HUES48 (cell line): ENCODE results near the gene PDCD6IP.
"Not testable (repeated sequence)": the region's sequence is repeated elsewhere in the genome, so short reads cannot be mapped to it uniquely, and the experiment has no call there.

ENCODE experiments used
- H3K27ac ChIP-seq: one replicate; pipeline ENCODE4 v1.7.0; 2013; ENCODE audit warnings: low read depth, low read length, inconsistent platforms
- H3K27me3 ChIP-seq: 2 replicates; pipeline ENCODE4 v1.6.1; 2013; ENCODE audit warnings: mild to moderate bottlenecking, low read length; ENCODE audit not compliant: control insufficient read depth, insufficient read depth
- H3K36me3 ChIP-seq: 2 replicates; pipeline ENCODE4 v1.6.1; 2013; ENCODE audit warnings: low read length; ENCODE audit not compliant: control insufficient read depth, insufficient read depth
- H3K4me1 ChIP-seq: 2 replicates; pipeline ENCODE4 v1.6.1; 2013; ENCODE audit warnings: mild to moderate bottlenecking, low read length; ENCODE audit not compliant: control insufficient read depth, insufficient read depth
- H3K4me3 ChIP-seq: 2 replicates; pipeline ENCODE4 v1.5.1; 2013; ENCODE audit warnings: mild to moderate bottlenecking, low read depth, low read length
- H3K9ac ChIP-seq: 2 replicates; pipeline ENCODE4 v1.6.1; 2013; ENCODE audit warnings: mild to moderate bottlenecking, low read depth, low read length, moderate library complexity
- H3K9me3 ChIP-seq: 2 replicates; pipeline ENCODE4 v1.6.1; 2013; ENCODE audit warnings: low read length; ENCODE audit not compliant: control insufficient read depth, insufficient read depth

PDCD6IP gene

GRCh38 chr3:33826206-33826605, 27.8 kb downstream of the PDCD6IP start:
- H3K36me3 ChIP-seq: peaks cover 46% of the 10 kb centered on the region
- H3K27me3 ChIP-seq: no peaks in the 10 kb centered on the region
- no peak overlapping the region for H3K4me3 ChIP-seq
- peaks cover 14% of the 10 kb centered on the region; the same call in 1 of the 2 replicates for H3K4me1 ChIP-seq
- H3K9me3 ChIP-seq: no peaks in the 10 kb centered on the region
- H3K9ac ChIP-seq: no peak overlapping the region
- no peak overlapping the region for H3K27ac ChIP-seq

- H3K9ac ChIP-seq: no peak overlapping the region
- no peak overlapping the region for H3K4me3 ChIP-seq
- no peaks in the 10 kb centered on the region for H3K9me3 ChIP-seq
- H3K4me1 ChIP-seq: peaks cover 14% of the 10 kb centered on the region; the same call in 1 of the 2 replicates
- no peaks in the 10 kb centered on the region for H3K27me3 ChIP-seq
- H3K36me3 ChIP-seq: peaks cover 46% of the 10 kb centered on the region
- H3K27ac ChIP-seq: no peak overlapping the region
Measured at GRCh38 chr3:33826688-33827087, 28.3 kb downstream of the PDCD6IP start.

GRCh38 chr3:33829720-33830119, 31.3 kb downstream of the PDCD6IP start:
- H3K27me3 ChIP-seq: no peaks in the 10 kb centered on the region
- H3K9ac ChIP-seq: no peak overlapping the region
- no peak overlapping the region for H3K4me3 ChIP-seq
- no peaks in the 10 kb centered on the region for H3K9me3 ChIP-seq
- H3K36me3 ChIP-seq: peaks cover 33% of the 10 kb centered on the region
- H3K4me1 ChIP-seq: peaks cover 29% of the 10 kb centered on the region
- H3K27ac ChIP-seq: no peak overlapping the region

DNA sequence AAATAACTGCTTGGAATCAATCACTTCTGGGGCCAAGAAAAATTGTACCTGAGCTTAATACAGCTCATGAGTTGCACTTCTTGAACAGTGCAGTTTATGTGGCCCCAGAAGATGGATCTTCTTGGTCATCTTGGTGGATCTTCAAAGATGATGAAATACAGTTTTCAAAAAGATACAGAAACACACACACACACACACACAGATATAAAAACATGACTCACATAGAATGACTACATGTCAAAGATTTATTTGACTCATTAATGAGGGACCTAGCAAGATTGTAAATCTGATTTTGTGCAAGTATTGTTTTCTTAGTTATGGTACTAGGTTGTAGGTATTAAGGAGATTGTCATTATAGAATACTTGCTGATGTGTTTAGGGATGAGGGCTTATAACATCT, 32.6 kb downstream of the PDCD6IP start:
- no peak overlapping the region for H3K4me3 ChIP-seq
- no peaks in the 10 kb centered on the region for H3K9me3 ChIP-seq
- peaks cover 33% of the 10 kb centered on the region for H3K36me3 ChIP-seq
- H3K4me1 ChIP-seq: peaks cover 20% of the 10 kb centered on the region
- H3K27me3 ChIP-seq: no peaks in the 10 kb centered on the region
- no peak overlapping the region for H3K9ac ChIP-seq
- H3K27ac ChIP-seq: no peak overlapping the region

GRCh38 chr3:33833408-33834095, 35.1 kb downstream of the PDCD6IP start:
- Histone ChIP-seq H3K4me3 (no peak overlapping the region), H3K27me3 (no peaks in the 10 kb centered on the region), H3K36me3 (peaks cover 31% of the 10 kb centered on the region), H3K9me3 (no peaks in the 10 kb centered on the region), H3K4me1 (peaks cover 17% of the 10 kb centered on the region), H3K9ac (no peak overlapping the region), H3K27ac (no peak overlapping the region)

DNA sequence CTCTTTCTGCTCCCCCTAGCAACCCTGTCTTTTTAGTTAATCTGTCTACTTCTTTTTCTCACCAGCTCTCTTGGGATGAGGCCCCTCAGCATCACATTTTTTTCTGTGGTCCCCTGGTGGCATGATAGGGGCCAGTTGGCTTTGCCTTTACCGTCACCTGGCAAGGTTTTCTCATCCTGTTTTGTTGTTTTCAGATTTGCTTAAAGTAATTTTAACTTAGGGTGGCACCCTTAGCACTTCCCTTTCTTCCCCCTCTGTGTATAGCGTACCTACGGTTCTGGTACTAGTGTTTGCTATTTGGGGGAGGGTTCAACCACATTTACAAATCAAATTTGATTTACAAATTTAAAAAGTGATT, 35.6 kb downstream of the PDCD6IP start:
- H3K9me3 ChIP-seq: no peaks in the 10 kb centered on the region
- H3K9ac ChIP-seq: no peak overlapping the region
- no peaks in the 10 kb centered on the region for H3K27me3 ChIP-seq
- H3K36me3 ChIP-seq: peaks cover 26% of the 10 kb centered on the region
- no peak overlapping the region for H3K27ac ChIP-seq
- H3K4me1 ChIP-seq: peaks cover 17% of the 10 kb centered on the region
- no peak overlapping the region for H3K4me3 ChIP-seq

GRCh38 chr3:33837182-33837581, 38.8 kb downstream of the PDCD6IP start:
- not testable (repeated sequence) for H3K9me3 ChIP-seq, H3K27ac ChIP-seq, H3K4me3 ChIP-seq, H3K9ac ChIP-seq, H3K27me3 ChIP-seq
- peaks cover 17% of the 10 kb centered on the region for H3K4me1 ChIP-seq
- H3K36me3 ChIP-seq: peaks cover 26% of the 10 kb centered on the region

GRCh38 chr3:33839283-33839682, 40.9 kb downstream of the PDCD6IP start:
- Histone ChIP-seq H3K27me3 (no peaks in the 10 kb centered on the region), H3K27ac (no peak overlapping the region)

DNA sequence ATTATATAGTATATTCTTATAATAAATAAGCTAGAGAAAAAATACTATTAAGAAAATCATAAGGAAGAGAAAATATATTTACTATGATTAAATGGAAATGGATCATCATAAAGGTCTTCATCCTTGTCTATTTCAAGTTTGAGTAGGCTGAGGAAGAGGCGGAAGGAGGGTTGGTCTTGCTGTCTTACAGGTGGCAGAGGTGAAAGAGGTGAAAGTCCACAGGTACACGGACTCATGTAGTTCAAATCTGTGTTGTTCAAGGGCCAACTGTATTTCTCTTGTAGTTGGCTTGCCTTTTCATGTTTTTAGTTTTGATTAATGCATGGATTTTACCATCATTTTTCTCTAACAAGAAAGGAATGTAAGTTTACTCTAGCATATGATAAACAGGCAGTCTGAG, 41.7 kb downstream of the PDCD6IP start:
- Histone ChIP-seq H3K9me3 (no peaks in the 10 kb centered on the region), H3K27ac (no peak overlapping the region), H3K27me3 (no peaks in the 10 kb centered on the region), H3K4me3 (no peak overlapping the region), H3K36me3 (peaks cover 44% of the 10 kb centered on the region), H3K4me1 (no peaks in the 10 kb centered on the region), H3K9ac (no peak overlapping the region)

More at GRCh38 chr3:33839283-33839682, 40.9 kb downstream of the PDCD6IP start:
- Histone ChIP-seq H3K9ac (no peak overlapping the region), H3K4me3 (no peak overlapping the region), H3K9me3 (no peaks in the 10 kb centered on the region), H3K36me3 (peaks cover 36% of the 10 kb centered on the region), H3K4me1 (peaks cover 1% of the 10 kb centered on the region; the same call in 1 of the 2 replicates)

DNA sequence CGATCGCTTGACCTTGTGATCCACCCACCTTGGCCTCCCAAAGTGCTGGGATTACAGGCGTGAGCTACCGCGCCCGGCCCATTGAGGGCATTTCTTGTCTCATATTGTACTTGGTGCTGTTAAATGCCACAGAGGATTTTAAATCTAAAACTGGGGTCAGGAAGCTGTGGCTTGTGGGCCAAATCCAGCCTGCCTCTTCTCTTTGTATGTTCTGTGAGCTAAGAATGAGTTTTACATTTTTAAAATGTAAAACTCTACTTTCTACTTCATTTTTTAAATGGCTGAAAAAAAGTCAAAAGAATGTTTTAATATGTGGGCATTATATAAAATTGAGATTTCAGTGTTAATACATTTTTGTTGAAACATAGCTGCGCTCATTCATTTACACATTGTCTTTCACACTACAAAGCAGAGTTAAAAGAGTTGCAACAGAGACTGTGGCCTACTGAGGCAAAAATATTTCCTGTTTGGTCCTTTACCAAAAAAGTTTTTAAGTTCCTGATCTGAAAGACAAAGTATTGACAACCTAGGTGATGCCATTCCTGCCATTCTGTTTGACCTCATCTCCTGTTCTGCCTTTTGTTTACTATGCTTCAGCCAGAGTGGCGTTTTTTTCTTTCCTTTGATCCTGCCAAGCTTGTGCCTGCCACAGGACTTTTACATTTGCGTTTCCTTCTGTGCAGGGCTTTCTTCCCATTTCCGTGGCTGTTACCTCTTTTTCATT, 50.4 kb downstream of the PDCD6IP start:
- Histone ChIP-seq H3K27me3 (no peaks in the 10 kb centered on the region), H3K4me3 (no peak overlapping the region), H3K36me3 (peaks cover 28% of the 10 kb centered on the region), H3K27ac (peak overlapping the region; percentile 64), H3K9me3 (no peaks in the 10 kb centered on the region), H3K4me1 (peaks cover 17% of the 10 kb centered on the region), H3K9ac (no peak overlapping the region)

- Histone ChIP-seq H3K4me1 (peaks cover 34% of the 10 kb centered on the region), H3K36me3 (peaks cover 15% of the 10 kb centered on the region)
- not testable (repeated sequence) for H3K27ac ChIP-seq, H3K27me3 ChIP-seq, H3K9ac ChIP-seq, H3K4me3 ChIP-seq, H3K9me3 ChIP-seq
Measured at GRCh38 chr3:33850599-33850998, 52.2 kb downstream of the PDCD6IP start.
